ENCODE results near the gene GPS2. TPM values are rescaled to one million over a fixed set of nuclear protein-coding genes. Genes with fewer than 3 reads are reported as not detected.

Gene GPS2
- total RNA-seq, 1 donor, result 69.1 TPM

DNA sequence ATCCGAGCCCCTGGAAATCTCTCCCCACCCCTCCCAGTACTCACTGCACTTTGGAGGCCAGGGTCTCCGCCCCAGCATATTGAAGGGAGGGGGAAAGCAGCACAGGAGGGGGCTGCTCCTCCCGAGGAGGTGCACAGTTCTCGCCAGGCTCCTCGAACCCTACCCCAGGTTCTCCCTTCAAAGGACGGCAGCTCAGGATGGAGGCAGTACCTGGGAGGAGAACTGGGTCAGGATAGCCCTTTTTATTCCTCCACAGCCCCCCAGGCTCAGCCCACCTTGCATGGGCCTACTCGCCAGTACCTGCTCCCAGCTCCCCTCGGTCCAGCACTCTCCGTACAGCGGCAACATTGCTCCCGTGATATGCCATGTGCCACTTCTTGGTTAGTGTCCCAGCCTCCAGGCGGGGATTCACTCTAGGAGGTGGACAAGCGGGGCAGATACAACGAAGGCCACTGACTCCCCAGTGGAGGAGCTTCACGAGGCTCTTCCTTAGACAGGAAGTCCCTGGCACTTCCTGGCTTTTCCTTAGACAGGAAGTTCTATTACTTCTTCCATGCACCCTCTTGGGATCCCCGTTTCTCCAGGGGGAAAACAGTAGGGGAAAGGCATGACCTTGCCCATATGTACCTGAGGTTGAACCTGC lies 2.1 kb upstream of the GPS2 start:
- TF ChIP-seq, protein P1, sequence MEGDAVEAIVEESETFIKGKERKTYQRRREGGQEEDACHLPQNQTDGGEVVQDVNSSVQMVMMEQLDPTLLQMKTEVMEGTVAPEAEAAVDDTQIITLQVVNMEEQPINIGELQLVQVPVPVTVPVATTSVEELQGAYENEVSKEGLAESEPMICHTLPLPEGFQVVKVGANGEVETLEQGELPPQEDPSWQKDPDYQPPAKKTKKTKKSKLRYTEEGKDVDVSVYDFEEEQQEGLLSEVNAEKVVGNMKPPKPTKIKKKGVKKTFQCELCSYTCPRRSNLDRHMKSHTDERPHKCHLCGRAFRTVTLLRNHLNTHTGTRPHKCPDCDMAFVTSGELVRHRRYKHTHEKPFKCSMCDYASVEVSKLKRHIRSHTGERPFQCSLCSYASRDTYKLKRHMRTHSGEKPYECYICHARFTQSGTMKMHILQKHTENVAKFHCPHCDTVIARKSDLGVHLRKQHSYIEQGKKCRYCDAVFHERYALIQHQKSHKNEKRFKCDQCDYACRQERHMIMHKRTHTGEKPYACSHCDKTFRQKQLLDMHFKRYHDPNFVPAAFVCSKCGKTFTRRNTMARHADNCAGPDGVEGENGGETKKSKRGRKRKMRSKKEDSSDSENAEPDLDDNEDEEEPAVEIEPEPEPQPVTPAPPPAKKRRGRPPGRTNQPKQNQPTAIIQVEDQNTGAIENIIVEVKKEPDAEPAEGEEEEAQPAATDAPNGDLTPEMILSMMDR (IDR thresholded peaks at IDR 0.05; ENCODE audit: insufficient read depth, low read length), result no peak
- no peak for DNase-seq (ENCODE audit: low read depth)
- no peak overlapping the region for H3K4me3 ChIP-seq (ENCODE audit: low read depth, low read length)

DNA sequence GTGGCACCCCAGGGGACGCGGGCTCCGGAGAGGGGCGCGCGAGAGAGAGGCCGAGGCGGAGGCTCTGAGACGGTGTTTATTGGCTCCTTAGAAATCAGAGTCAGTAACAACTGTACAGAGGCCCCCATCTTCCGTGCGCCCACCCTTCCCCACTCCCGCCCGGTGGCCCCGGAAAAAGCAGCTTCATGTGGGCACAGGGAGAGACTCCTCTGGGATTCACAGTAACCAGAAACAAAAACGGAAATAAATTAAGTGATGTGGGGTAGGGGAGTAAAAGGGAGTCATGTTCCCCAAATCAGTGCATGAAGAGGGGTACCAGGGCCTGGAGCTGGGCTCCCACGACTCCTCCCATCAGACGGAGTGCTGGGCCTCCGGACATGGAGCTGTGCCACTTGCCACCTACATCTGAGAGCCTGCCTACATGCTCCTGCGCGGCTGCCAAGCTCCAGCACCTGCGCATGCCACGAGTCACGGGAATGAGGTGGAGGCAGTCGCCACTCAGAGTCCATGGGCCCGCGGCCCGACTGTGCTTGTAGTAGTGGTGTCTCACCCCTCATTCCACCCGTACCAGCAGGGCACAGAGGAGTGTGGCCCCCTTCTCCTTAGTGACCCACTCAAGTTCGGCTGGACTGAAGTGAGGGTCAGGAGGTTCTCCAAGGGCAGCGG lies 543 bp upstream of the GPS2 start:
- TF ChIP-seq, protein P1 (IDR thresholded peaks at IDR 0.05; ENCODE audit: insufficient read depth, low read length), result no peak
- no peak for DNase-seq (ENCODE audit: low read depth)
- H3K4me3 ChIP-seq (ENCODE audit: low read depth, low read length), result peak overlapping the region; percentile 90

DNA sequence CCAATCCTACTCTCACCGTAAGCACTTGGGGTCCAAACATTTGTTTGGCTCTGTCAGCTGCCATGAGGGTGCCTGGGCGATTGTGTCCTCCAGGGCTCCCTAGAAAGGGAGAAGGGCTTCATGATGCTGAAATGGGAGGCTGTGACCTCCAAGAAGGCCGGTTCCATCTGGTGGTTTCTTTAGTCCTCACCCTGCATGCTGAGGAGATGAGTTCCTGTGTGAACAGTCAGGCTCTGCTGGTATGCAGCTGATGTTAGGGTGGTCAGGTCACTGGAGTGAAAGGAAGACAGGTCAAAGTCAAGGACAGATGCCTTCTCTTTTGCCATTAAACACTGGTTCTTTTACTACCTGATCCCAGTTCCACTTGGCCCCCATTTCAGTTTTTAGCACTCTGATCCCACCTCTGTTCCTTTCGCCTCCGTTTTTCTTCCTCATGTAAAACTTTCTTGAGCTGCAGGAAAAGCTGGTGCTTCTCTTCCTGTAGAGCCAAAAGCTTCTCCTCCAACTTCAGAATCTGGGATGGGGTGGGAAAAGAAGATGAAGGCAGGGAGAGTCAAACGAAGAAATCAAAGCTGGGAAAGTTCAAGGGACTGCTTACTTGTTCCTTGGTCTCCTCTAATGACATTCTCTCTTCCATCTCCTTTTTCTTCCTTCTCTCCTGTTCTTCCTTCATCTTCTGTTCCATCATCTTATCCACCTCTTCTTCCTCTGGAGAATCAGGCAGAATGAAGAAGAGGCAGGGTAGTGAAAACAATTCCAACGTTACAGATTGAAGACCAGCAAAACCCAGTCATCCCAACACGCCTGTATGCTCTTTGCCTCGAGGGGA lies 1.1 kb downstream of the GPS2 start:
- peak overlapping the region; percentile 90 for H3K4me3 ChIP-seq (ENCODE audit: low read depth, low read length)
- no peak for DNase-seq (ENCODE audit: low read depth)
- TF ChIP-seq, protein P1 (IDR thresholded peaks at IDR 0.05; ENCODE audit: insufficient read depth, low read length), result no peak

DNA sequence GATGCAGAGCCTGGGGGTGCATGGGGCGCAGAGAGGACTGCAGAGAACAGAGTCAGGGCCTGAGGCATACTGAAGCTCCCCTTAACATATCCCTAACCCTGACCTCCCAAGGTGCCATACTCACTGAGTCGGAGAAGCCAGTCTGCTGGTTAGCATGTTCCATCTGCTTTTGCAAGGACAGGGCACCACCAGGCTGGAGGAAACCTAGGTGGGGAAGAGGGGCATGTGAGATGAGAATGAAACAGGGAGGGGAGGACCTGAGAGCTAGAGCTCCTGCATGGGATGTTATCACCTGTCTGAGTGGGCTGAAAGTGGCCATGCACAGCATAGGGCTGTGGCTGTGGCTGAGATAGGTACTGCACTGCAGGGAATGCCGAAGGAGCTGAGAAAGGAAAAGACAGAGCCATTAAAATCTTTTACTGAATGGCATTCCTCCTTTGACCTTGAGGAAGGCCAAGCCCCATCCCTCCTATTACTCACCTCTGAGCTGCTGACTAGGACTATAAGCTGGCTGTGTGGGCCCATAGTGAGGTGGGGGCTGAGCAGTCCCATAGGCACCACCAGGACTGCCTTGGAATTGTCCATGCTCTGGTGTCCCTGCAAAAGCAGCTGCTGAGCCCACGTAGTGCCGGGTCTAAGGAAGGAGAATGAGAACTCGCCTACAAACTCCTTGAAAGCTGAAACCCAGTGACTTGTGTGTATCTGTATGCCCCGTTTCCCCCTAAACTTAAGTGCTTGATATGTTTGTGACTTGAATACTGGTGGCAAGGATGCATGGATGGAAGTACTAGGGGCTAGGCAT lies 1.9 kb downstream of the GPS2 start:
- TF ChIP-seq, protein P1 (IDR thresholded peaks at IDR 0.05; ENCODE audit: insufficient read depth, low read length), result peak; percentile 20
- DNase-seq (ENCODE audit: low read depth), result no peak

DNA sequence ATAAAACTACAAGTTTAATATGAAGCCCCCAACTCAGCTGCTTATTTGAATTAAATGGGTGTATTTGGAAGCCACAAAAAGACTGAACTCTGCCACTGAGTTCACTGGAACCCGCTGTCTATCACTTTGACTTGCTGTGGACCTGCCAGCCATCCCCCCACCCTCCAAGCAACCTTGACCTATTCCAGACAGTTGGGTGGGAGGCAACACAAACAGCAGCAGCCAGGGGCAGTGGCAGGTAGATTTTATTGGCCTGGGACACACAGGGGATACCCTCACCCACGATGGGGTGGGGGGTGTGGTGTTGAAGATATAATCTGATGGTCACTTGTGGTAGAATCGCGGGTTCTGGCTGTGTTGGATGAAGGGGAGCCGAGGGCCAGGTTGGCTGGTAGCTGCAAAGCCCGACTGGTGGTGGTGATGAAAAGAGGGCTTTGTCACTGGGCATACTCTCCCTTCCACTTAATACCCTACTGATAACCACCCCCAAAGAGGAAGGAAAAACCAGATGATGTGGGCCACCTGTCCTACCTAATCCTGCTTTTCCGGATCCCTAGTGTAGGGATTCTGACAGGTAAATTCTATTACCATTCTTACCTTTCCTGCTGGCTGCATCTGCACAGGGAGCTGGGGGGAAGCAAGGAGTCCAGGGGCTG lies 2.6 kb downstream of the GPS2 start:
- H3K4me3 ChIP-seq (ENCODE audit: low read depth, low read length), result no peak overlapping the region
- TF ChIP-seq, protein P1 (IDR thresholded peaks at IDR 0.05; ENCODE audit: insufficient read depth, low read length), result no peak
- DNase-seq (ENCODE audit: low read depth), result no peak

More for the DNA sequence above, 1.9 kb downstream of the GPS2 start:
- no peak overlapping the region for H3K4me3 ChIP-seq (ENCODE audit: low read depth, low read length)
